ENCODE measurements around the gene MPDZ. TPM values are rescaled to one million over a fixed set of nuclear protein-coding genes. Genes with fewer than 3 reads are reported as not detected.

Gene MPDZ
- not detected for polyA plus RNA-seq (ENCODE audit: low read depth in 6 of 6)

DNA sequence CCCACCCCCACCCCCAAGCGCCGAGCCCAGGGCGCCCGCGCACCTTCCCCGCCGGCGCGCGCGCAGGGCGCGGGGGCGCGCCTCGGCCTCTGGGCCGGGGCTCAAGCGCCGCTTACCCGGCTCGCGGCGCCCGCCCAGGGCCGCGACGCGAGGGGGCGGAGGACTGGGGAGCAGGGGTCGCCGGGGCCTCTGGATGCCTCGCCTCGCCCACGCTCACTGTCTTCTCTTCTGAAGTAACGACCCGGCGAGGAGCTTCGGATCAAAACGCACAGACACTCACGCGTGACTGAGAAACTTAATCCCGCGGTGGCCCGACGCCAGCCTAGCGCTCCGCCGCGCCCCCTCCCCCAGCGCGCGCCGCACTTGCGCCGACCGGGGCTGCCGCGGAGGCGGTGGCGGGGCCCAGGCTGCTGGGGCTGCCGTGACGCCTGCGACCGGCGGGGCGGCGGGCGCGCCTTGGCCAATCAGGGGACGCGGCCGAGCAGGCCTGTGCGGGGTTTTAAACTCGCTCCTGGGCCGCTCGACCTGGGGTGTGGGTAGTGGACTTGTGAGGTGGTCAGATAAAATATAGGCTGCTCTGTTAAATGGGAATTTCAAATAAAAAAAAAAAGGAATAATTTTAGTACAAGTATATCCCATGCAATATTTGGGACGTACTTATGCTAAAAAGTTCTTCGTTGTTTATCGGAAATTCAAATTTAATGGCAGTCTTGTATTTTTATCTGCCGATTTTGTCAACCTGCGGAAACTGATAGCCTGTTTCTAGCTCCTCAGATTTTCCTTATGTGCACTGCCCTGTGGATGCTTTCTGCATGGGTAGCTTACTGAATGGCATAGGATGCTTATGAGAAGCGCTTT is at the start of gene MPDZ:
Gene MPDZ, minus strand, starts transcription at position 409 of the 858 bp plus-strand sequence. CDS start 29,377 bp downstream, outside the sequence.
- ATAC-seq (ENCODE audit: low read depth in 2 of 2) (no peak), DNase-seq (no peak)
- H3K9me3 Mint-ChIP-seq, result peaks cover 0 to 6% (median 2%) of the 10 kb centered on the region in 7 donors
- peaks cover 0 to 5% (median 0%) of the 10 kb centered on the region in 3 donors for H3K4me1 Mint-ChIP-seq
- H3K4me3 Mint-ChIP-seq, result peak within 1 kb of the TSS in 2 of 8 donors; percentile 41 to 60
- no peak within 1 kb of the TSS for H3K27ac Mint-ChIP-seq
- H3K27me3 Mint-ChIP-seq, result peaks cover 27 to 33% (median 31%) of the 10 kb centered on the region in 3 donors
- H3K36me3 Mint-ChIP-seq, result no peaks in the 10 kb centered on the region

GRCh38 chr9:13324988-13325387 is 45.5 kb upstream of the MPDZ start:
- Mint-ChIP-seq H3K27me3 (no peaks in the 10 kb centered on the region), H3K27ac (no peak overlapping the region), H3K4me1 (no peaks in the 10 kb centered on the region), H3K9me3 (peaks cover 0 to 3% (median 2%) of the 10 kb centered on the region in 7 donors), H3K4me3 (no peak overlapping the region), H3K36me3 (no peaks in the 10 kb centered on the region)
- no peak for DNase-seq
- ATAC-seq (ENCODE audit: low read depth in 2 of 2), result no peak

DNA sequence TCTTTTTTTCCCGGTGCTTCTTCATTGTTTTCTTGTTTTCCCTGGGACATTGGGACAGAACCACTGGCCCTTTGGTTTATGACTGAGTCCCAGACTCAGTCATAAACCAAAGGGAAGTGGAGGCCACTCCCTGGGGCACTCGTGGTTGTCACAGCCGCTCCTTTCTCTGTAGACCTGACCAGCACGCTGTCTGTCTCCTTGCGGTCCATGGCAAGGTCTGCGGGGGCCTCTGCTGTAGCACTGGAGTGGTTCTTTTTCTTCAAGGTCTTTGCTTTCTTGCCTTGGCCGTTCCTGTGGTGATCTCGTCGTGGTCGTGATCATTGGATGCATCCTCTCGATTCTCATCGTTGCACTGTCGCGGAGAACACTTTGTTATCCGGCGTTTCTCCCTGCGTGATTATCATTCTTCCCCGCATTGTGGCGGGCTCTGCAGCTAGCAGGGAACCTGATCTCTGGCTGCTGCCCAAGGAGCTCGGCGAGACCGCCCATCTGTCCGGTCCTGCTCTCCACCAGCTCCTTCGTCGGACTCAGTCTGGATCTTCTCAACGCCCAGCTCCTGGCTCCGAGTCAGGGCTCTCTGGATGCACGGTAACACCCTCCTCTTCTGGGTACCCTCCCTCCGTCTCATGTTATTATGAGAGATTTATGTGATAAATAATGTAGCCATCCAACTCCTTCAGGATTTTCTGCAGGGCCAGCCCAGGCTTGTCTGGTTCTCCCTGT is 43.5 kb upstream of the MPDZ start:
- H3K4me3 Mint-ChIP-seq, result no peak overlapping the region
- no peak overlapping the region for H3K27ac Mint-ChIP-seq
- no peak for ATAC-seq (ENCODE audit: low read depth in 2 of 2)
- no peak for DNase-seq
- H3K4me1 Mint-ChIP-seq, result no peaks in the 10 kb centered on the region
- no peaks in the 10 kb centered on the region for H3K27me3 Mint-ChIP-seq
- peaks cover 0 to 10% (median 3%) of the 10 kb centered on the region in 7 donors for H3K9me3 Mint-ChIP-seq
- H3K36me3 Mint-ChIP-seq, result no peaks in the 10 kb centered on the region

- H3K4me3 Mint-ChIP-seq, result no peak overlapping the region
- no peak overlapping the region for H3K27ac Mint-ChIP-seq
- no peak for ATAC-seq (ENCODE audit: low read depth in 2 of 2)
- H3K27me3 Mint-ChIP-seq, result no peaks in the 10 kb centered on the region
- H3K4me1 Mint-ChIP-seq, result no peaks in the 10 kb centered on the region
- DNase-seq, result no peak
- no peaks in the 10 kb centered on the region for H3K36me3 Mint-ChIP-seq
- peaks cover 0 to 11% (median 4%) of the 10 kb centered on the region in 7 donors for H3K9me3 Mint-ChIP-seq
Observed at GRCh38 chr9:13318027-13318426, 38.5 kb upstream of the MPDZ start.

GRCh38 chr9:13296972-13297371 is 17.5 kb upstream of the MPDZ start:
- Mint-ChIP-seq H3K27me3 (no peaks in the 10 kb centered on the region), H3K4me1 (no peaks in the 10 kb centered on the region), H3K27ac (no peak overlapping the region), H3K36me3 (no peaks in the 10 kb centered on the region), H3K4me3 (no peak overlapping the region), H3K9me3 (peaks cover 3 to 20% (median 10%) of the 10 kb centered on the region in 7 donors)
- no peak for ATAC-seq (ENCODE audit: low read depth in 2 of 2)
- DNase-seq, result no peak

GRCh38 chr9:13295556-13295955 is 16.1 kb upstream of the MPDZ start:
- Mint-ChIP-seq H3K36me3 (no peaks in the 10 kb centered on the region), H3K4me1 (no peaks in the 10 kb centered on the region), H3K9me3 (peaks cover 3 to 14% (median 9%) of the 10 kb centered on the region in 7 donors), H3K27ac (peak overlapping the region in 1 of 6 donors; percentile 24), H3K4me3 (no peak overlapping the region), H3K27me3 (peaks cover 0 to 4% (median 0%) of the 10 kb centered on the region in 3 donors)
- DNase-seq, result no peak
- ATAC-seq (ENCODE audit: low read depth in 2 of 2), result no peak

DNA sequence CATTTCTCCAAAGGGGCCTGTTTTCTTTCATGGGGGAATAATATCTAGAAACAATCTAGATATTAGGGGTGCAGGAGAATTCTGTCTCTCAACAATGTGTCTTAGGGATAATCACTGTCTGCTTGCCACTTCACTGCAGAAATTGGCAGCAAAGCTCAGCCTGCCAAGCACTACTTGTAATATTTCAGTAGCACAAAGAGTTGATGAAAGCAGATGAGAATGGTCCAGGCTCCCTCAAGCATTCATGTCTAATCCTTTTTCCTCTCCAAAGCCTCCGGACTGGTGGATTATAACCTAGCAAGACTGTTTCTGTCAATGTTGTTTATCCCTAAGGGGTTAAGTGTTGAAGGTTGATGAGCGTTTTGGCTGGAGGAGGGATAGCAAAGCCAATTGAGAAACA is 13.3 kb upstream of the MPDZ start:
- H3K27me3 Mint-ChIP-seq, result peaks cover 0 to 4% (median 0%) of the 10 kb centered on the region in 3 donors
- H3K9me3 Mint-ChIP-seq, result peaks cover 3 to 10% (median 9%) of the 10 kb centered on the region in 7 donors
- H3K36me3 Mint-ChIP-seq, result no peaks in the 10 kb centered on the region
- H3K4me3 Mint-ChIP-seq, result no peak overlapping the region
- H3K27ac Mint-ChIP-seq, result no peak overlapping the region
- ATAC-seq (ENCODE audit: low read depth in 2 of 2) (no peak), DNase-seq (no peak)
- no peaks in the 10 kb centered on the region for H3K4me1 Mint-ChIP-seq

- Mint-ChIP-seq H3K27ac (no peak overlapping the region), H3K4me1 (no peaks in the 10 kb centered on the region), H3K27me3 (peaks cover 0 to 4% (median 0%) of the 10 kb centered on the region in 3 donors), H3K36me3 (no peaks in the 10 kb centered on the region), H3K9me3 (peaks cover 3 to 10% (median 8%) of the 10 kb centered on the region in 7 donors), H3K4me3 (no peak overlapping the region)
- DNase-seq, result no peak
- no peak for ATAC-seq (ENCODE audit: low read depth in 2 of 2)
Observed at GRCh38 chr9:13292158-13292557, 12.7 kb upstream of the MPDZ start.

- H3K27ac Mint-ChIP-seq, result no peak overlapping the region
- H3K9me3 Mint-ChIP-seq, result peaks cover 3 to 11% (median 6%) of the 10 kb centered on the region in 7 donors
- H3K27me3 Mint-ChIP-seq, result peaks cover 0 to 4% (median 0%) of the 10 kb centered on the region in 3 donors
Observed at GRCh38 chr9:13291718-13292117, 12.2 kb upstream of the MPDZ start.

GRCh38 chr9:13284011-13284410 is 4.5 kb upstream of the MPDZ start:
- ATAC-seq (ENCODE audit: low read depth in 2 of 2) (no peak), DNase-seq (no peak)
- Mint-ChIP-seq H3K27ac (no peak overlapping the region), H3K9me3 (peaks cover 0 to 8% (median 4%) of the 10 kb centered on the region in 7 donors), H3K4me3 (no peak overlapping the region), H3K36me3 (no peaks in the 10 kb centered on the region), H3K4me1 (peaks cover 0 to 1% (median 0%) of the 10 kb centered on the region in 3 donors), H3K27me3 (peaks cover 7 to 16% (median 9%) of the 10 kb centered on the region in 3 donors)

More at GRCh38 chr9:13291718-13292117, 12.2 kb upstream of the MPDZ start:
- Mint-ChIP-seq H3K4me3 (no peak overlapping the region), H3K36me3 (no peaks in the 10 kb centered on the region), H3K4me1 (no peaks in the 10 kb centered on the region)
- DNase-seq (no peak), ATAC-seq (ENCODE audit: low read depth in 2 of 2) (no peak)

- Mint-ChIP-seq H3K36me3 (no peaks in the 10 kb centered on the region), H3K4me1 (peaks cover 0 to 5% (median 0%) of the 10 kb centered on the region in 3 donors), H3K27me3 (peaks cover 14 to 22% (median 17%) of the 10 kb centered on the region in 3 donors), H3K9me3 (peaks cover 0 to 6% (median 3%) of the 10 kb centered on the region in 7 donors), H3K27ac (no peak overlapping the region), H3K4me3 (no peak overlapping the region)
- no peak for DNase-seq
- ATAC-seq (ENCODE audit: low read depth in 2 of 2), result no peak
Observed at GRCh38 chr9:13282998-13283397, 3.5 kb upstream of the MPDZ start.

- no peaks in the 10 kb centered on the region for H3K36me3 Mint-ChIP-seq
- peaks cover 27 to 32% (median 29%) of the 10 kb centered on the region in 3 donors for H3K27me3 Mint-ChIP-seq
- no peak for ATAC-seq (ENCODE audit: low read depth in 2 of 2)
- peaks cover 0 to 6% (median 2%) of the 10 kb centered on the region in 7 donors for H3K9me3 Mint-ChIP-seq
- no peak for DNase-seq
- no peak overlapping the region for H3K27ac Mint-ChIP-seq
- peaks cover 0 to 5% (median 0%) of the 10 kb centered on the region in 3 donors for H3K4me1 Mint-ChIP-seq
- H3K4me3 Mint-ChIP-seq, result no peak overlapping the region
Observed at GRCh38 chr9:13281356-13282016, 2.0 kb upstream of the MPDZ start.

Data from naive B cell (primary cell).